ENCODE data around the gene VPS18.

The VPS18 gene

GRCh38 chr15:40871749-40872617 lies 22.3 kb upstream of the VPS18 start:
- no peak for DNase-seq

GRCh38 chr15:40872791-40873693 lies 21.2 kb upstream of the VPS18 start:
- no peak for DNase-seq

GRCh38 chr15:40873694-40874561 lies 20.3 kb upstream of the VPS18 start, which contains the start of gene RHOV:
TSS of gene RHOV (minus strand) at chr15:40874234. CDS start at chr15:40874139, 95 bp downstream.
- peak; percentile 51 for DNase-seq

- no peak for DNase-seq
These were observed 18.1 kb upstream of the VPS18 start for GRCh38 chr15:40875991-40876730.

GRCh38 chr15:40877694-40878093 lies 16.6 kb upstream of the VPS18 start:
- DNase-seq: no peak

GRCh38 chr15:40878785-40879184 lies 15.5 kb upstream of the VPS18 start:
- no peak for DNase-seq

- no peak for DNase-seq
These were observed 14.6 kb upstream of the VPS18 start for GRCh38 chr15:40879609-40880008.

GRCh38 chr15:40881351-40881750 lies 12.9 kb upstream of the VPS18 start:
- DNase-seq: no peak

- DNase-seq: no peak
These were observed 7.7 kb upstream of the VPS18 start for GRCh38 chr15:40886586-40886985.

GRCh38 chr15:40889112-40889511 lies 5.1 kb upstream of the VPS18 start:
- DNase-seq: no peak

GRCh38 chr15:40891138-40891537 lies 3.1 kb upstream of the VPS18 start:
- no peak for DNase-seq

GRCh38 chr15:40891810-40892446 lies 2.3 kb upstream of the VPS18 start:
- DNase-seq: peak; percentile 36

GRCh38 chr15:40892447-40893012 lies 1.7 kb upstream of the VPS18 start:
- DNase-seq: no peak

- no peak for DNase-seq
These were observed 1.1 kb upstream of the VPS18 start for GRCh38 chr15:40893019-40893670.

GRCh38 chr15:40894681-40895448 lies 615 bp downstream of the VPS18 start:
- DNase-seq: peak; percentile 73

GRCh38 chr15:40899536-40900207 lies 5.4 kb downstream of the VPS18 start:
- no peak for DNase-seq

GRCh38 chr15:40900256-40901052 lies 6.2 kb downstream of the VPS18 start:
- no peak for DNase-seq

GRCh38 chr15:40901053-40901443 lies 6.8 kb downstream of the VPS18 start:
- no peak for DNase-seq
